ENCODE data around the gene LELP1.

DNA sequence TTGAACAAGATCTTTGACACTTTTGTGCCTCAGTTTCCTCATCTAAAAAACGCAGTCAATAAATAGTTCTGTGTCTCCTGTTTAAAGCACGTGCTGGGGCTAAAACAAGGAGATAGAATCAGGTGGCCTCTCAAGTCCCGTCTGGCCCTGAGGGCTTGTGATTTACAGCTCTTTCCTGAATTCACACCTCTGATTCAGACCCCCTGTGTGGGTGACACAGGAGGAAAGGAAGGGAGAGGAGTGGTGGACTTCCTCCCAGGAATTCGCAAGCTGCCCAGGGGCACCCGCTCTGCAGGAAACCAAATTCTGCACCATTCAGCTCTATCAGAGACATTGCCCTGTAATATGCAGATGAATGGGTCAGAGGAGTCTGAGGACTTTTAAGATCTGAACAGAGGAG is 9.0 kb downstream of the LELP1 start:
- TF ChIP-seq EZH2 (IDR thresholded peaks at IDR 0.05; ENCODE audit: insufficient read depth, poor library complexity, severe bottlenecking) (no peak), EZH2phosphoT487 (IDR thresholded peaks at IDR 0.05; ENCODE audit: insufficient read depth, low read depth) (no peak)

All from GM23248 (cell line).